Stimulated activated CD4-positive, alpha-beta T cell treated with anti-CD3 and anti-CD28 coated beads, Interleukin-4, amount 100 ng/mL, for 48 hours (primary cell): Measurements from ENCODE around the gene CLEC19A.
"Not testable (repeated sequence)": the region's sequence is repeated elsewhere in the genome, so short reads cannot be mapped to it uniquely, and the experiment has no call there.

Experiments used
- DNase-seq, 2 donors: peaks; one replicate each; pipeline ENCODE4 v3.0.0-alpha.2; 2020; ENCODE audit warnings: low read depth in 2 of 2

CLEC19A gene

GRCh38 chr16:19286827-19287226 lies 1.3 kb downstream of the CLEC19A start:
- no peak for DNase-seq

GRCh38 chr16:19287241-19287640 lies 1.7 kb downstream of the CLEC19A start:
- no peak for DNase-seq

- DNase-seq: no peak
These were observed 3.6 kb downstream of the CLEC19A start for GRCh38 chr16:19288872-19289799.

- DNase-seq: no peak
These were observed 4.4 kb downstream of the CLEC19A start for GRCh38 chr16:19289811-19290485.

GRCh38 chr16:19290860-19291259 lies 5.3 kb downstream of the CLEC19A start:
- no peak for DNase-seq

- no peak for DNase-seq
These were observed 5.9 kb downstream of the CLEC19A start for GRCh38 chr16:19291475-19291874.

GRCh38 chr16:19292186-19292585 lies 6.7 kb downstream of the CLEC19A start:
- no peak for DNase-seq

- DNase-seq: peak; percentile 34 to 54
These were observed 8.7 kb downstream of the CLEC19A start for GRCh38 chr16:19294156-19294649.

- peak in 1 of 2 donors; percentile 7 for DNase-seq
These were observed 9.9 kb downstream of the CLEC19A start for GRCh38 chr16:19295393-19295792.

- DNase-seq: no peak
These were observed 11.9 kb downstream of the CLEC19A start for GRCh38 chr16:19297454-19297853.

GRCh38 chr16:19299565-19299964 lies 14.0 kb downstream of the CLEC19A start:
- DNase-seq: no peak

GRCh38 chr16:19301931-19302330 lies 16.4 kb downstream of the CLEC19A start:
- no peak for DNase-seq

- DNase-seq: no peak
These were observed 19.2 kb downstream of the CLEC19A start for GRCh38 chr16:19304750-19305149.

- DNase-seq: no peak
These were observed 19.9 kb downstream of the CLEC19A start for GRCh38 chr16:19305443-19305842.

- no peak for DNase-seq
These were observed 22.2 kb downstream of the CLEC19A start for GRCh38 chr16:19307587-19308241.

GRCh38 chr16:19308392-19308791 lies 22.9 kb downstream of the CLEC19A start:
- DNase-seq: no peak

- no peak for DNase-seq
These were observed 23.6 kb downstream of the CLEC19A start for GRCh38 chr16:19309178-19309577.

GRCh38 chr16:19314718-19315425 lies 29.3 kb downstream of the CLEC19A start:
- DNase-seq: no peak

- DNase-seq: no peak
These were observed 30.4 kb downstream of the CLEC19A start for GRCh38 chr16:19315889-19316433.

- no peak for DNase-seq
These were observed 31.3 kb downstream of the CLEC19A start for GRCh38 chr16:19316846-19317245.

- not testable (repeated sequence) for DNase-seq
These were observed 35.7 kb downstream of the CLEC19A start for GRCh38 chr16:19321186-19321585.
